Activated naive CD8-positive, alpha-beta T cell treated with anti-CD3 and anti-CD28 coated beads, Interleukin-2, amount 50 U/mL, for 24 hours (primary cell): ENCODE results near the gene PARN.

Source experiments
- ATAC-seq: fragments of 150-1000 bp; cut with Tn5 transposase; one replicate; pipeline ENCODE4 v1.10.0; 2021
- DNase-seq: peaks from one replicate; pipeline ENCODE4 v3.0.0; 2021
- H3K27ac Mint-ChIP-seq: one replicate; pipeline ENCODE4 v1.8.0; 2021; ENCODE audit warnings: mild to moderate bottlenecking, mixed read lengths
- H3K27me3 Mint-ChIP-seq: one replicate; pipeline ENCODE4 v1.8.0; 2021; ENCODE audit warnings: mixed read lengths
- H3K36me3 Mint-ChIP-seq: one replicate; pipeline ENCODE4 v1.8.0; 2021; ENCODE audit warnings: low read depth, mixed read lengths
- H3K4me1 Mint-ChIP-seq: one replicate; pipeline ENCODE4 v1.8.0; 2021; ENCODE audit warnings: mixed read lengths
- H3K4me3 Mint-ChIP-seq: one replicate; pipeline ENCODE4 v1.8.0; 2021; ENCODE audit warnings: mild to moderate bottlenecking, moderate library complexity, mixed read lengths
- H3K9me3 Mint-ChIP-seq: one replicate; pipeline ENCODE4 v1.8.0; 2021; ENCODE audit warnings: mixed read lengths

The PARN gene

GRCh38 chr16:14629919-14630619, at the start of gene PARN:
Gene PARN (minus strand): TSS chr16:14630260. CDS start chr16:14630125, 135 bp downstream.
- peaks cover 3% of the 10 kb centered on the region for H3K9me3 Mint-ChIP-seq
- H3K4me3 Mint-ChIP-seq = peak within 1 kb of the TSS; percentile 98
- H3K27ac Mint-ChIP-seq = peak within 1 kb of the TSS; percentile 96
- H3K27me3 Mint-ChIP-seq = no peaks in the 10 kb centered on the region
- ATAC-seq (peak; percentile 64), DNase-seq (peak; percentile 99)
- H3K36me3 Mint-ChIP-seq = peaks cover 35% of the 10 kb centered on the region
- peaks cover 57% of the 10 kb centered on the region for H3K4me1 Mint-ChIP-seq

GRCh38 chr16:14678748-14679497, 48.9 kb upstream of the PARN start:
- no peaks in the 10 kb centered on the region for H3K9me3 Mint-ChIP-seq
- ATAC-seq (no peak), DNase-seq (no peak)
- no peaks in the 10 kb centered on the region for H3K36me3 Mint-ChIP-seq
- H3K27me3 Mint-ChIP-seq = peaks cover 3% of the 10 kb centered on the region
- H3K4me3 Mint-ChIP-seq = no peak overlapping the region
- no peak overlapping the region for H3K27ac Mint-ChIP-seq
- no peaks in the 10 kb centered on the region for H3K4me1 Mint-ChIP-seq

GRCh38 chr16:14677627-14678026, 47.6 kb upstream of the PARN start:
- Mint-ChIP-seq H3K27me3 (peaks cover 3% of the 10 kb centered on the region), H3K4me1 (peaks cover 1% of the 10 kb centered on the region), H3K27ac (no peak overlapping the region), H3K9me3 (no peaks in the 10 kb centered on the region), H3K36me3 (no peaks in the 10 kb centered on the region), H3K4me3 (no peak overlapping the region)
- ATAC-seq = no peak
- no peak for DNase-seq

GRCh38 chr16:14676633-14677032, 46.6 kb upstream of the PARN start:
- no peaks in the 10 kb centered on the region for H3K9me3 Mint-ChIP-seq
- H3K36me3 Mint-ChIP-seq = no peaks in the 10 kb centered on the region
- peaks cover 3% of the 10 kb centered on the region for H3K27me3 Mint-ChIP-seq
- no peak for DNase-seq
- no peak overlapping the region for H3K4me3 Mint-ChIP-seq
- ATAC-seq = no peak
- peaks cover 4% of the 10 kb centered on the region for H3K4me1 Mint-ChIP-seq
- H3K27ac Mint-ChIP-seq = no peak overlapping the region

GRCh38 chr16:14672403-14672971, 42.4 kb upstream of the PARN start:
- H3K27me3 Mint-ChIP-seq = no peaks in the 10 kb centered on the region
- DNase-seq (no peak), ATAC-seq (peak; percentile 46)
- no peaks in the 10 kb centered on the region for H3K9me3 Mint-ChIP-seq
- no peak overlapping the region for H3K27ac Mint-ChIP-seq
- H3K4me3 Mint-ChIP-seq = no peak overlapping the region
- H3K36me3 Mint-ChIP-seq = peaks cover 12% of the 10 kb centered on the region
- H3K4me1 Mint-ChIP-seq = peaks cover 4% of the 10 kb centered on the region

- DNase-seq (no peak), ATAC-seq (peak; percentile 64)
- no peaks in the 10 kb centered on the region for H3K9me3 Mint-ChIP-seq
- no peaks in the 10 kb centered on the region for H3K27me3 Mint-ChIP-seq
- no peak overlapping the region for H3K27ac Mint-ChIP-seq
- peaks cover 4% of the 10 kb centered on the region for H3K4me1 Mint-ChIP-seq
- H3K4me3 Mint-ChIP-seq = no peak overlapping the region
- peaks cover 23% of the 10 kb centered on the region for H3K36me3 Mint-ChIP-seq
Observed at GRCh38 chr16:14669776-14670175, 39.7 kb upstream of the PARN start.

GRCh38 chr16:14668556-14669223, 38.6 kb upstream of the PARN start:
- no peak overlapping the region for H3K27ac Mint-ChIP-seq
- peaks cover 34% of the 10 kb centered on the region for H3K36me3 Mint-ChIP-seq
- H3K4me1 Mint-ChIP-seq = peaks cover 4% of the 10 kb centered on the region
- no peak for DNase-seq
- ATAC-seq = no peak
- H3K9me3 Mint-ChIP-seq = no peaks in the 10 kb centered on the region
- H3K4me3 Mint-ChIP-seq = no peak overlapping the region
- no peaks in the 10 kb centered on the region for H3K27me3 Mint-ChIP-seq

GRCh38 chr16:14667347-14668266, 37.5 kb upstream of the PARN start:
- H3K36me3 Mint-ChIP-seq = peaks cover 39% of the 10 kb centered on the region
- no peak overlapping the region for H3K4me3 Mint-ChIP-seq
- no peak overlapping the region for H3K27ac Mint-ChIP-seq
- no peaks in the 10 kb centered on the region for H3K9me3 Mint-ChIP-seq
- H3K4me1 Mint-ChIP-seq = peaks cover 3% of the 10 kb centered on the region
- H3K27me3 Mint-ChIP-seq = no peaks in the 10 kb centered on the region
- DNase-seq (no peak), ATAC-seq (no peak)

- H3K4me3 Mint-ChIP-seq = no peak overlapping the region
- DNase-seq (no peak), ATAC-seq (peak; percentile 40)
- H3K27me3 Mint-ChIP-seq = no peaks in the 10 kb centered on the region
- H3K9me3 Mint-ChIP-seq = no peaks in the 10 kb centered on the region
- H3K4me1 Mint-ChIP-seq = peaks cover 6% of the 10 kb centered on the region
- H3K27ac Mint-ChIP-seq = peak overlapping the region; percentile 25
- H3K36me3 Mint-ChIP-seq = peaks cover 40% of the 10 kb centered on the region
Observed at GRCh38 chr16:14658063-14658462, 28.0 kb upstream of the PARN start.

GRCh38 chr16:14652726-14653125, 22.7 kb upstream of the PARN start:
- ATAC-seq (no peak), DNase-seq (no peak)
- H3K36me3 Mint-ChIP-seq = peaks cover 55% of the 10 kb centered on the region
- peaks cover 12% of the 10 kb centered on the region for H3K4me1 Mint-ChIP-seq
- no peaks in the 10 kb centered on the region for H3K9me3 Mint-ChIP-seq
- peak overlapping the region; percentile 12 for H3K27ac Mint-ChIP-seq
- H3K4me3 Mint-ChIP-seq = no peak overlapping the region
- H3K27me3 Mint-ChIP-seq = no peaks in the 10 kb centered on the region

- Mint-ChIP-seq H3K9me3 (no peaks in the 10 kb centered on the region), H3K4me1 (peaks cover 14% of the 10 kb centered on the region), H3K36me3 (peaks cover 48% of the 10 kb centered on the region), H3K27me3 (no peaks in the 10 kb centered on the region), H3K27ac (peak overlapping the region; percentile 72), H3K4me3 (no peak overlapping the region)
- DNase-seq (no peak), ATAC-seq (no peak)
Observed at GRCh38 chr16:14650629-14651028, 20.6 kb upstream of the PARN start.

- no peak overlapping the region for H3K4me3 Mint-ChIP-seq
- H3K36me3 Mint-ChIP-seq = peaks cover 48% of the 10 kb centered on the region
- ATAC-seq = no peak
Observed at GRCh38 chr16:14649816-14650215, 19.8 kb upstream of the PARN start.

GRCh38 chr16:14641926-14642325, 11.9 kb upstream of the PARN start:
- DNase-seq = peak; percentile 15
- Mint-ChIP-seq H3K9me3 (no peaks in the 10 kb centered on the region), H3K27ac (peak overlapping the region; percentile 52), H3K36me3 (peaks cover 31% of the 10 kb centered on the region), H3K4me1 (peaks cover 15% of the 10 kb centered on the region), H3K4me3 (no peak overlapping the region), H3K27me3 (no peaks in the 10 kb centered on the region)
- ATAC-seq = peak; percentile 43

More at GRCh38 chr16:14649816-14650215, 19.8 kb upstream of the PARN start:
- no peaks in the 10 kb centered on the region for H3K27me3 Mint-ChIP-seq
- DNase-seq = no peak
- H3K4me1 Mint-ChIP-seq = peaks cover 14% of the 10 kb centered on the region
- H3K9me3 Mint-ChIP-seq = no peaks in the 10 kb centered on the region
- H3K27ac Mint-ChIP-seq = peak overlapping the region; percentile 72

GRCh38 chr16:14641206-14641605, 11.1 kb upstream of the PARN start:
- ATAC-seq = no peak
- no peaks in the 10 kb centered on the region for H3K27me3 Mint-ChIP-seq
- peak overlapping the region; percentile 36 for H3K27ac Mint-ChIP-seq
- no peaks in the 10 kb centered on the region for H3K9me3 Mint-ChIP-seq
- peaks cover 29% of the 10 kb centered on the region for H3K36me3 Mint-ChIP-seq
- no peak overlapping the region for H3K4me3 Mint-ChIP-seq
- H3K4me1 Mint-ChIP-seq = peaks cover 16% of the 10 kb centered on the region
- no peak for DNase-seq
